DMS53 treated with DMSO at 0.1 percent for 48 hours (cell line): ENCODE data around the gene CP.
"Not testable (repeated sequence)": the region's sequence is repeated elsewhere in the genome, so short reads cannot be mapped to it uniquely, and the experiment has no call there.

ENCODE experiments used
- DNase-seq: peaks from one replicate; lab custom pipeline; 2025; ENCODE audit not compliant: unreplicated experiment; lab: John Stamatoyannopoulos, UW

The CP gene

DNA sequence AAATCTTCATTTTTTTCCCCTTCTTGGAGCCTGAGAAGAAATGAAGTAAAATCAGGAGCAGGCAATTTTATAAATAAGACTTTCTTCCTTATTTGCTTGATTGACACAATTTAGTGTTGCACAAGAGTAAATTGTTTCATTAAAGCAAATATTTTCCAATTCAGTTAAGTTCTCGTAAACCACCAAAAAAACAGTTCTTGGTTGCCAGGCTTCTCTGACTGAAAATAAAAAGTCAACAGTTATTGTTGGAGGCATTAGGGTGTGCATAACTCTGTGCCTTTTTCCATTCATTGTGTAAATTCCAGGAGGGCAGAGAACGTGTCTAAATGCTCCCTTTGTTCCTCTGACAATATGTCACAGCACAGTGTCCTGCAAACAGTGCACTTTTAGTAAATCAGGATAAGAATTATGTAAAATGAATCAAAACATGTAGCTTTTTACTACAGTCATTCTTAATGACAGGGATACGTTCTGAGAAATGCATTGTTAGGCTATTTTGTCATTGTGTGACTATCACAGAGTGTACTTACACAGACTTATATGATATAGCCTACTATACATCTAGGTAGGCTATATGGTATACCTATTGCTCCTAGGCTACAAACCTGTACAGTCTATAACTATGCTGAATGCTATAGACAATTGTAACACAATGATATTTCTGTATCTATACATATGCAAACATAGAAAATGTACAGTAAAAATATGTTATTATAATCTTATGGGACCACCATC is at the start of gene CP:
Gene CP, minus strand, starts transcription at position 47 of the 735 bp plus-strand sequence. Its CDS starts 37 bp downstream, at position 10.
- DNase-seq, result no peak

DNA sequence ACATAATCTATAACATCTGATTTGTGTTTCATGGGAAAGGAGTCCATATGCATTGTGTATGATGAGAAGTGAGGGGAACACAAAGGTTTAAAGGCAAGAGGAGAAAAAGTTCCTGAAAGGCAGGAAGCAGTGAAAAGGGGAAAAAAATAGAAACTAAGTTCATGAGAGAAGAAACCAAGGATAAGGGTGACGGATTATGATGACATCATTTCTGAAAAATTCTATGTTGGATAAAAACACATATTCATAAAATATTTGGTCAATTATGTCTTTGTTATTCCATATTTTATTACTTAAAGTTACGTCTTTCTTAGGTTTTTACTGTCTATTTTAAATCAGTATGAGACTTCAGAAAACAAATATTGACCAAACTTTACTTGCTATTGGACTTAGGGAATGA is 48.6 kb upstream of the CP start:
- DNase-seq, result no peak

- no peak for DNase-seq
Measured at GRCh38 chr3:149269687-149270086, 48.1 kb upstream of the CP start.

GRCh38 chr3:149267565-149267964 is 45.9 kb upstream of the CP start:
- no peak for DNase-seq

DNA sequence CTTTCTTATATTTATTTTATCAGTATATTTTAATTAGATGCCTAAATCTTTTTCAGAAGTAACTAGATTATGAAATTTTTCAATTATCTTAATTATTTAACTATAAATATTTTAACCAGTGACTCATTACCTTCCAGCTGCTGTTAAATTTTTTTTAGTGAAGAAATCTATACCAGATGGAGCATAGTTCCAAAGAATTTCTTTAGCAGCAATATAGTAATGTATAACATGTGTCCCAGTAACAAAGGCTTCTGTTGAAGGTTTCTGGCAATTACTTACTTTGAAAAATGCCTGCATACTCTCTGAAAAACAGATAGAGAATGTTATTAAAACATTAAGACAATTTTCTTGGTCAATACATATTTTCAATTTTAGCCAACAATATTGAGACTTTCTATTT is 45.1 kb upstream of the CP start:
- DNase-seq, result no peak

DNA sequence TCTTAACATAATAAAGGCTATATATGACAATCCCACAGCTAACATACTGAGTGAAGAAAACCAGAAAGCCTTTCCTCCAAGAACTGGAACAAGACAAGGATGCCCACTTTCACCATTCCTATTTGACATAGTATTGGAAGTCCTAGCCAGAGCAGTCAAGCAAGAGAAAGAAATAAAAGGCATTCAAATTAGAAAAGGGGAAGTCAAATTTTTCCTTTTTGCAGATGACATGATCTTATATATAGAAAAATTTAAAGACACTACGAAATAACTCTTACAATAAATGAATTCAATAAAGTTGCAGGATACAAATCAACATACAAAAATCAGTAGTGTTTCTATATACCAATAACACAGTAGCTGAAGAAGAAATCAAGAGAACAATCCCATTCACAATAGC is 42.2 kb upstream of the CP start:
- DNase-seq, result no peak

DNA sequence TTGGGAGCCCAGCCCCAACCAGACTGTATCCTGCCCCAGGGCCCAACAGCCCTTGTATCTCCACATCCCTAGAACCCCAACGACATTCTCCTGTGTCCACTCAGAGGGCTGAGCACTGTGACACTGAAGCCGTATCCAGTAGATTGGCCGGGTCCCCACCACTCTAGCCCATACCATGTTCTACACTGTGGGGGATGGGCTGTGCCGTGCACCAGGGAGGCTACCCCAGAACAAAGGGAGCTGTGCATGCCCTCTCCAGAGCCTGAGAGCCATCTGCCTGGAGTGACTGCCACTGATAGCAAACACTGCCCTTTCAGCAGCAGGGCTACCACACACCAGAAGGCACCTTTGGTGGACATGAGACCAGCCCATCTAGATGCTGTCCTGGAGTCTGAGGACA is 37.1 kb upstream of the CP start:
- DNase-seq, result no peak

DNA sequence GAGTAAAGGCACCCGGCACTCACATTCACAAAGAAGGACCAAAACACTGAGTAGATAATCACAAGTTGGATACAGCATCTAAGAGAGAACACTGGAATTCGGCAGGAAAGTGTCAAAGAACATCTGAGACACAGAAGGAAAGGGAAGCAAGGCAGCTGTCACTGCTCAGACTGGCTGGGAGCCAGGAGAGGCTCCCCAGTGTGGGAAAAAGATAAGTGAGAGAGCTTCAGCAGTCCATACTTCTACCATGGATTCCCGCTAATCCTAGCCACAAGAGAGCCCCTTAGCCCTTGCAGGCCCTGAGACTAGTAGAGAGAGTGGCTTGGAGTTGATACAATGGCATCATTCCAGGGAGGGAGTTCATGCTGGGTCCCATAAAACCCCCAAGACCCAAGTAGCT is 36.7 kb upstream of the CP start:
- no peak for DNase-seq

- DNase-seq, result no peak
Measured at GRCh38 chr3:149252272-149252671, 30.6 kb upstream of the CP start.

DNA sequence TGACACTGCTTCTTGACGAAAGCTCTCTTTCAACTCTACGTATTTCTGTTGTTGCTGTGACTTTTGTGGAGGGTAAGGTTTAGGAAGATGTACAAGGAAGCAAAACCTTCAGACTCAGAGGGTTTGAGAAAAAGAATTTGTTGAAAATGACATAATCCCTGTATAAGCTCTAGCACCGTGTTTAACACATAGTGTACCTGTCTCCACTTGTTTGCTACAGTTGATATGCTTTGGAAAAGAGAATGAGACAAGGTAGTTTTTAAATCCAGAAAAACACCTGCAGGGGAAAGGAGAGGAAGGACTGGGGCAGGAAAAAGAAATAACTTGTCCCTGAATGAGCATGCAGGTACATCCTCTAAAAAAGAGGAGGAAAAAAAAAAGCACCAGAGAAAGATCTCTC is 29.6 kb upstream of the CP start:
- no peak for DNase-seq

- peak; percentile 63 for DNase-seq
Measured at GRCh38 chr3:149247929-149248691, 26.5 kb upstream of the CP start.

DNA sequence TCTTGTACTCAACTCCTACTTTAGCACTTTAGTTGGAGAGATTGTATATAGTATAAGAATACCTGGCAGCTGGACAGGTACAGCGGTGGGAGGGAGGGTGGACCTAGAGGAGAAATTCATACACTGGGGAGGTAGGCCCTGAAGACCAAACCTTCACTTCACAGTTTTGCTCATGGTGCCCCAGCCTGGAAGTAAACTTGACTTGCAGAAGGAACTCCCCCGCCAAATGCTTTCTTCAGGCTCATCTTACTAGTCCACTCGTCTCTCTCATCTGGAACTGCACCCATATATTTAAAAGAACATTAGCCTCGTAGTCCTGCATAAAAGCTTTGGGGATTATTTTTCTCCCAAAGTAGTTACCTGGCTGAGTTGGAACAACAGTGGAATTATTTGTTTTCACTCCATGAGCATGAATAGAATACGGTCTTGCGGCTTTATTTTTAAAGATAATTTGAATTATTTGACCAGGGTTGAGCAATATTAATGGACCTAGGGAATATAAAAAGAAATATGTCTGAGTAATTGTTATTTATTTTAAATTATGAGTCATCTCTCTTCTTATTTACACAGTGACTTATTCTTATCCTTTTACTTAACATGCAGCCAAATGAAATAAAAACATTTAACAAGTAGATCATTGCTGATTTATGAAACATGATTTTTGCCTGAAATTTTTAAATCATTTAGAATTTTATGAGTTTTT is 25.5 kb upstream of the CP start:
- peak; percentile 57 for DNase-seq

GRCh38 chr3:149245738-149246451 is 24.3 kb upstream of the CP start:
- DNase-seq, result peak; percentile 17

- no peak for DNase-seq
Measured at GRCh38 chr3:149243540-149243939, 21.9 kb upstream of the CP start.

DNA sequence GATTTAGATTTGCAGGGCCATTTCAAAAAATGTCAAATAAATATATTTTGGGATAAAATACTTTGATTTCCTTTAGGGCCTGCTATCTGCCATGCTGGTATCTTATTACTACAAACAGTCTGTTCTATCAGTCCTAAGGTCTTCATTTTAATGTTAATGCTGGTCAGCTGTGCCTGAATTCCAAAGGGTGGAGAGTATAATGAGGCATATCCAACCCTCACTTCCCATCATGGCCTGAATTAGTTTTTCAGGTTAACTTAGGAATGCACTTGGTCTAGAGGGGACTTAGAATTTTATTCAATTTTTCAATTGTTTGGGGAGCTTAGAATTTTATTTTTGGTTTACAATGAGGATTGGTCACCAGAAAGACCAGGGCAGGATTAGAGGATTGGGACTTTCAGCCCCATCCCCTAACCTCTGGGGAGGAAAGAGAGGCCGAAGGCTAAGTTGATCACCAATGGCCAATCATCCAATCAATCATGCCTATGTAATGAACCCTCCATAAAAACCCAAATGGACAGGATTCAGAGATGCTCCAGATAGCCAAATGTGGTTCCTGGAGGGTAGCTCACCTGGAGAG is 17.8 kb upstream of the CP start:
- DNase-seq, result no peak

DNA sequence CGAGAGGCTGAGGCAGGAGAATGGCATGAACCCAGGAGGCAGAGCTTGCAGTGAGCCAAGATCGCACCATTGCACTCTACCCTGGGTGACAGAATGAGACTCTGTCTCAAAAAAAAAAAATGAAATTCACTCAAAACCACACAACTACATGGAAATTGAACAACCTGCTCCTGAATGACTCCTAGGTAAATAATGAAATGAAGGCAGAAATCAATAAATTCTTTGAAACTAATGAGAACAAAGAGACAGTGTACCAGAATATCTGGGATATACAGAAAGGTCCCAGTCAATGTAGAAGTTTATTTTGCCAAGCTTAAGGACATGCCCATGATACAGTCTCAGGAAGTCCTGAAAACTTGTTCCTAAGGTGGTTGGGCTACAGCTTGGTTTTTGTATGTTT is 16.6 kb upstream of the CP start:
- not testable (repeated sequence) for DNase-seq

DNA sequence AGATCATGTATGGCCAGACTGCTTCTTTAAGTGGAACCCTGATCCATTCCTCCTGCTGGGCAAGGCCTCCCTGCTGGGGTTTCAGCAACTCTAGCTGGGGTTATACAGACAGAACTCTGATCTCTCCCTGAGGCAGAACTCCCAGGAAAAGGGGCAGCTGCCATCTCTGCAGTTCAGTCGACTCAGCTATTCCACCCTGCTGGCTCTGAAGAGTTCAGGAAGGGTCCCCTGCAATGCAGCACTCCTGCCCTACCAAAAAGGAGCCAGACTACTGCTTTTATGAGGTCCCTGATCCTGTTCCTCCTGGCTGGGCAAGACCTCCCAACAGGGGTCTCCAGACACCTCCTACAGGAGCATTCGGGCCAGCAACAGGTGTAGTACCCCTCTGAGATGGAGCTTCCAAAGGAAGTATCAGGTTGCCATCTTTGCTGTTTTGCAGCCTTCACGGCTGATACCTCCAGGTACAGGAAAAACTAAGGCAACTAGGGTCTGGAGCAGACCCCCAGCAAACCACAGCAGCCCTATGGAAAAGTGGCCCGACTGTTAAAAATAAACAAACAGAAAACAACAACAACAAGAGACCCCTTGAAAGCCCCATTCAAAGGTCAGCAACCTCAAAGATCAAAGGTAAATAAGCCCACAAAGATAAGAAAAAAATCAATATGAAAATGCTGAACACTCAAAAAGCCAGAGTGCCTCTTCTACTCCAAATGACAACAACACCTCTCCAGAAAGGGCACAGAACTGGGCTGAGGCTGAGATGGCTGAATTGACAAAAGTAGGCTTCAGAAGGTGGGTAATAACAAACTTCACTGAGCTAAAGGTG is 14.2 kb upstream of the CP start:
- DNase-seq, result no peak

DNA sequence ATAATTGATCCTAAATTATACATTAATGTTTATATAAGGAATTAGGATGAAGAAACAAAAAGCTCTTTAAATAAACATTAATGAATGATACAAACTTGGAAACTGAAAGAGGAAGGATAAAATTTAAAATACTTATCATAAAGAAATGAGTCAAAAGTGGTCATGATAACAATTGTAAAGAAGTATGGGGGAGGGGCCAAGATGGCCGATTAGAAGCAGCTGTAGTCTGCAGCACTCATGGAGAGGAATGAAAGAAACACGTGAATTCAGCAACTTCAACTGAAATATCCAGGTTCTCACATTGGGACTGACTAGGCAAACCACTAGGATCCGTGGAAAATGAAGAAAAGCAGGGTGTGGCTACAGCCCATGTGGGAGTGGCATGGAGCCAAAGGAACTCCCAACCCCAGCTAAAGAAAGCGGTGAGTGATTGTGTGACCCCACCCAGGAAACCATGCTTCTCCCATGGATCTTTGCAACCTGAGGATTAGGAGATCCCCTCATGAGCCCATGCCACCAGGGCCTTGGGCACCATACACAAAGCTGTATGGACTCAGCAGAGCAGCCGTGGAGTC is 13.1 kb upstream of the CP start:
- no peak for DNase-seq

DNA sequence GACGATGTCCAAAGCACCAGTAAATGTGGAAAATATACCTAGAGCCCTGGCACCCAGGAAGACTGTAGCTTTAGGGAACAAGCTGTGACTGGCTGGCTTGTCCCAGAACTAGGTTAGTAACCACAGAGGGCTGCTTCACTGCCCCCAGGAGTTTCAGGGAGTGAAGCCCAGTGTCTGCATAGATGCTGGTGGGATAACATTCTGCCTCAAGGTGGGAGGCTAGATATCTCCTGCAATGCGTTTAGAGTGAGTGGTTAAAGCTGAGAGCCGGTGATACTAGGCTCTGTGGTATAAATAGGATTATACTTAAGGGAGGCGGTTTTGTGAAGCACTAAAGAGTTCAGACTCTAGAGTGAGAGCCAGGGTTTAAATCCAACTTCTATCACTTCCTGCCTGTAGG is 11.7 kb upstream of the CP start:
- DNase-seq, result no peak

GRCh38 chr3:149231871-149232270 is 10.2 kb upstream of the CP start:
- DNase-seq, result no peak
